ENCODE measurements around the gene ZDHHC17. TPM values are rescaled to one million over a fixed set of nuclear protein-coding genes. Genes with fewer than 3 reads are reported as not detected.

Gene ZDHHC17
- total RNA-seq, 4 donors from 2014 or later: 48.5 to 365 (median 102) TPM

GRCh38 chr12:76856018-76856644 is 92.2 kb downstream of the ZDHHC17 start:
- Histone ChIP-seq H3K9me3 (peaks cover 0 to 6% of the 10 kb centered on the region in 2 donors), H3K36me3 (no peaks in the 10 kb centered on the region), H3K27ac (no peak overlapping the region), H3K4me1 (no peaks in the 10 kb centered on the region), H3K27me3 (no peaks in the 10 kb centered on the region), H3K4me3 (no peak overlapping the region)
- DNase-seq: no peak
- intact Hi-C loops (cut with DNase I; ENCODE audit: low total_unique reads): no loop called here
- TF ChIP-seq CTCF (IDR thresholded peaks at IDR 0.05) (no peak), POLR2A (IDR thresholded peaks at IDR 0.05) (no peak)

GRCh38 chr12:76859611-76860010 is 95.7 kb downstream of the ZDHHC17 start:
- Histone ChIP-seq H3K4me3 (no peak overlapping the region), H3K27me3 (no peaks in the 10 kb centered on the region), H3K4me1 (no peaks in the 10 kb centered on the region), H3K27ac (no peak overlapping the region), H3K36me3 (no peaks in the 10 kb centered on the region), H3K9me3 (peaks cover 0 to 6% of the 10 kb centered on the region in 2 donors)
- no peak for TF ChIP-seq CTCF (IDR thresholded peaks at IDR 0.05)
- no peak for TF ChIP-seq POLR2A (IDR thresholded peaks at IDR 0.05)
- intact Hi-C loops (cut with DNase I; ENCODE audit: low total_unique reads): no loop called here
- DNase-seq: no peak

- Histone ChIP-seq H3K4me1 (no peaks in the 10 kb centered on the region), H3K27me3 (no peaks in the 10 kb centered on the region), H3K36me3 (no peaks in the 10 kb centered on the region), H3K9me3 (peaks cover 0 to 6% of the 10 kb centered on the region in 2 donors), H3K4me3 (no peak overlapping the region), H3K27ac (no peak overlapping the region)
- DNase-seq: no peak
- no peak for TF ChIP-seq CTCF (IDR thresholded peaks at IDR 0.05)
- TF ChIP-seq POLR2A (IDR thresholded peaks at IDR 0.05): no peak
- intact Hi-C loops (cut with DNase I; ENCODE audit: low total_unique reads): no loop called here
Measured at GRCh38 chr12:76860256-76860655, 96.3 kb downstream of the ZDHHC17 start.

- Histone ChIP-seq H3K9me3 (no peaks in the 10 kb centered on the region), H3K36me3 (no peaks in the 10 kb centered on the region), H3K27ac (no peak overlapping the region), H3K4me1 (no peaks in the 10 kb centered on the region), H3K27me3 (no peaks in the 10 kb centered on the region), H3K4me3 (no peak overlapping the region)
- TF ChIP-seq POLR2A (IDR thresholded peaks at IDR 0.05) (no peak), CTCF (IDR thresholded peaks at IDR 0.05) (no peak)
- no peak for DNase-seq
- intact Hi-C loops (cut with DNase I; ENCODE audit: low total_unique reads): no loop called here
Measured at GRCh38 chr12:76863005-76863670, 99.2 kb downstream of the ZDHHC17 start.

GRCh38 chr12:76863837-76864236 is 99.9 kb downstream of the ZDHHC17 start:
- intact Hi-C loops (cut with DNase I; ENCODE audit: low total_unique reads): no loop called here
- no peak for DNase-seq
- no peaks in the 10 kb centered on the region for H3K27me3 ChIP-seq
- H3K36me3 ChIP-seq: no peaks in the 10 kb centered on the region
- TF ChIP-seq POLR2A (IDR thresholded peaks at IDR 0.05) (no peak), CTCF (IDR thresholded peaks at IDR 0.05) (no peak)
- H3K27ac ChIP-seq: no peak overlapping the region
- H3K9me3 ChIP-seq: no peaks in the 10 kb centered on the region
- H3K4me3 ChIP-seq: no peak overlapping the region
- no peaks in the 10 kb centered on the region for H3K4me1 ChIP-seq

Data from uterus (tissue), 4 donors.